GM23338 (cell line): ENCODE results near the gene ARHGEF37. TPM values are rescaled to one million over a fixed set of nuclear protein-coding genes. Genes with fewer than 3 reads are reported as not detected.
A peak's percentile ranks its signal among the peaks of the same experiment; 100 is the strongest.

Source experiments
- ATAC-seq: fragments of 200-7000 bp; cut with Tn5 transposase; 3 replicates; pipeline ENCODE4 v1.9.1; 2020
- DNase-seq: peaks from one replicate; pipeline ENCODE4 v3.0.0-alpha.2; 2015; ENCODE audit warnings: low spot score
- H2AFZ ChIP-seq: fragments of 200-600 bp; sonication (generic); 2 replicates; pipeline ENCODE4 v1.8.0; 2016; ENCODE audit warnings: antibody characterized with exemption, mild to moderate bottlenecking, moderate library complexity
- H3F3A ChIP-seq: fragments of 200-600 bp; sonication (generic); replicated peaks from 2 replicates; pipeline ENCODE4 v1.8.0; 2017; ENCODE audit warnings: antibody characterized with exemption, mixed run types, low read depth
- H3K27ac ChIP-seq: fragments of 200-600 bp; sonication (generic); 2 replicates; pipeline ENCODE4 v1.6.1; 2016; ENCODE audit warnings: low read depth
- H3K27me3 ChIP-seq: fragments of 200-600 bp; sonication (generic); 2 replicates; pipeline ENCODE4 v1.8.0; 2016; ENCODE audit warnings: mild to moderate bottlenecking, mixed run types, moderate library complexity; ENCODE audit not compliant: insufficient read depth
- H3K36me3 ChIP-seq: fragments of 200-600 bp; sonication (generic); 2 replicates; pipeline ENCODE4 v1.8.0; 2016; ENCODE audit warnings: mild to moderate bottlenecking; ENCODE audit not compliant: insufficient read depth
- H3K4me1 ChIP-seq: fragments of 200-600 bp; sonication (generic); 2 replicates; pipeline ENCODE4 v1.8.0; 2016; ENCODE audit warnings: mild to moderate bottlenecking, moderate library complexity; ENCODE audit not compliant: insufficient read depth
- H3K4me2 ChIP-seq: fragments of 200-600 bp; sonication (generic); 2 replicates; pipeline ENCODE4 v1.7.1; 2017; ENCODE audit warnings: mixed run types
- H3K4me3 ChIP-seq: fragments of 200-600 bp; sonication (generic); 2 replicates; pipeline ENCODE4 v1.6.1; 2016; ENCODE audit warnings: mixed run types
- H3K79me2 ChIP-seq: fragments of 200-600 bp; sonication (generic); replicated peaks from 2 replicates; pipeline ENCODE4 v1.8.0; 2017; ENCODE audit warnings: mild to moderate bottlenecking; ENCODE audit not compliant: insufficient read depth
- H3K9me2 ChIP-seq: fragments of 200-600 bp; sonication (generic); 2 replicates; pipeline ENCODE4 v1.8.0; 2017; ENCODE audit not compliant: insufficient read depth
- H4K20me1 ChIP-seq: fragments of 200-600 bp; sonication (generic); replicated peaks from 2 replicates; pipeline ENCODE4 v1.8.0; 2017; ENCODE audit warnings: mild to moderate bottlenecking; ENCODE audit not compliant: insufficient read depth
- H3K27ac Mint-ChIP-seq: 2 replicates; pipeline ENCODE4 v1.8.0; 2020; ENCODE audit warnings: inconsistent platforms, mild to moderate bottlenecking, moderate library complexity, mixed read lengths
- H3K27me3 Mint-ChIP-seq: 3 replicates; pipeline ENCODE4 v1.8.0; 2022; ENCODE audit warnings: low read depth, mild to moderate bottlenecking, moderate library complexity, mixed read lengths, inconsistent platforms; ENCODE audit not compliant: insufficient read depth, poor library complexity
- H3K36me3 Mint-ChIP-seq: 3 replicates; pipeline ENCODE4 v1.8.0; 2021; ENCODE audit warnings: low read depth, mild to moderate bottlenecking, inconsistent platforms, moderate library complexity, mixed read lengths
- H3K4me1 Mint-ChIP-seq: 3 replicates; pipeline ENCODE4 v1.8.0; 2020; ENCODE audit warnings: mild to moderate bottlenecking, inconsistent platforms, mixed read lengths
- H3K4me3 Mint-ChIP-seq: 3 replicates; pipeline ENCODE4 v1.8.0; 2021; ENCODE audit warnings: moderate library complexity, mild to moderate bottlenecking, inconsistent platforms, mixed read lengths
- H3K9me3 Mint-ChIP-seq: 3 replicates; pipeline ENCODE4 v1.8.0; 2020; ENCODE audit warnings: moderate library complexity, mild to moderate bottlenecking, inconsistent platforms, mixed read lengths
- CREB1 ChIP-seq: fragments of 250-450 bp; sonication (Bioruptor Pico); IDR thresholded peaks from 2 replicates; pipeline ENCODE4 v1.5.0; 2020; ENCODE audit warnings: low read depth, mild to moderate bottlenecking, moderate library complexity
- CTCF ChIP-seq, 2 experiments: fragments of 200-600 bp in 1 of 2; sonication (generic) in 1 of 2; conservative IDR thresholded peaks; 2 replicates each; pipeline versions ENCODE4 v1.5.1 to v1.6.1; 2016 to 2017; ENCODE audit warnings: antibody characterized with exemption in 2 of 2, low read depth in 2 of 2, mild to moderate bottlenecking in 2 of 2, moderate library complexity in 1 of 2
- EZH2 ChIP-seq: fragments of 200-600 bp; sonication (generic); IDR thresholded peaks from one replicate; pipeline ENCODE4 v1.8.0; 2017; ENCODE audit warnings: antibody characterized with exemption, mild to moderate bottlenecking, low read depth; ENCODE audit not compliant: unreplicated experiment
- EZH2phosphoT487 ChIP-seq: fragments of 200-600 bp; sonication (generic); IDR thresholded peaks from one replicate; pipeline ENCODE4 v1.8.1; 2018; ENCODE audit warnings: antibody characterized with exemption; ENCODE audit not compliant: unreplicated experiment
- JUNB ChIP-seq: IDR thresholded peaks from one replicate; pipeline ENCODE4 v1.6.1; 2016; ENCODE audit warnings: antibody characterized with exemption; ENCODE audit not compliant: unreplicated experiment
- STAT1 ChIP-seq: IDR thresholded peaks from one replicate; pipeline ENCODE4 v1.6.1; 2016; ENCODE audit warnings: antibody characterized with exemption; ENCODE audit not compliant: unreplicated experiment
- ZNF114 ChIP-seq: fragments of 250-450 bp; sonication (Bioruptor Pico); IDR thresholded peaks from 2 replicates; pipeline ENCODE4 v1.5.0; 2020; ENCODE audit warnings: mild to moderate bottlenecking, moderate library complexity
- ZNF462 ChIP-seq: fragments of 250-450 bp; sonication (Bioruptor Pico); IDR thresholded peaks from 2 replicates; pipeline ENCODE4 v1.5.0; 2020; ENCODE audit warnings: mild to moderate bottlenecking, moderate library complexity
- polyA plus RNA-seq: library from polyadenylated mRNA; unstranded; fragments of >200 nt; fragmentation: Nextera tagmentation; extraction: Ambion mirVana; gene quantifications from 2 replicates; pipeline ENCODE4 v1.2.1, GENCODE V29; 2016
- total RNA-seq: library from RNA; depleted of rRNA; stranded (reverse); fragments of >200 nt; shearing (Covaris generic); gene quantifications from 2 replicates; pipeline ENCODE4 v1.2.3, GENCODE V29; 2014
- TF ChIP-seq, protein P1 (sequence below): IDR thresholded peaks from 2 replicates; pipeline ENCODE4 v1.6.1; 2016; ENCODE audit warnings: antibody characterized with exemption
- TF ChIP-seq, protein P2 (sequence below): IDR thresholded peaks from one replicate; pipeline ENCODE4 v1.6.1; 2018; ENCODE audit warnings: antibody characterized with exemption; ENCODE audit not compliant: unreplicated experiment

Gene ARHGEF37
- total and polyA plus RNA-seq, 2 experiments from 2014 or later = 0.14 to 0.79 TPM

- TF ChIP-seq, protein P1, sequence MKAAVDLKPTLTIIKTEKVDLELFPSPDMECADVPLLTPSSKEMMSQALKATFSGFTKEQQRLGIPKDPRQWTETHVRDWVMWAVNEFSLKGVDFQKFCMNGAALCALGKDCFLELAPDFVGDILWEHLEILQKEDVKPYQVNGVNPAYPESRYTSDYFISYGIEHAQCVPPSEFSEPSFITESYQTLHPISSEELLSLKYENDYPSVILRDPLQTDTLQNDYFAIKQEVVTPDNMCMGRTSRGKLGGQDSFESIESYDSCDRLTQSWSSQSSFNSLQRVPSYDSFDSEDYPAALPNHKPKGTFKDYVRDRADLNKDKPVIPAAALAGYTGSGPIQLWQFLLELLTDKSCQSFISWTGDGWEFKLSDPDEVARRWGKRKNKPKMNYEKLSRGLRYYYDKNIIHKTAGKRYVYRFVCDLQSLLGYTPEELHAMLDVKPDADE = 0 out of 2 replicates have a peak, but pooled peaks have one; percentile 50
- TF ChIP-seq JUNB (no peak), CTCF (conservative IDR thresholded peaks at IDR 0.05; ENCODE audit: low read depth in 2 of 2) (peak; percentile 59 to 78), ZNF114 (CRISPR knock-in tag) (no peak), EZH2 (no peak), STAT1 (no peak)
Observed at GRCh38 chr5:149551227-149552037, 29.9 kb upstream of the ARHGEF37 start, which contains the start of gene CSNK1A1 (continued).

GRCh38 chr5:149552038-149552494, 29.2 kb upstream of the ARHGEF37 start:
- Histone ChIP-seq H3K4me3 (peak overlapping the region; percentile 96), H3K36me3 (peaks cover 7% of the 10 kb centered on the region; the same call in 1 of the 2 replicates), H2AFZ (no peak overlapping the region), H3K27me3 (no peaks in the 10 kb centered on the region), H4K20me1 (peaks cover 13% of the 10 kb centered on the region), H3K27ac (peak overlapping the region; percentile 91), H3F3A (0 out of 2 replicates have a peak, but pooled peaks cover 5% of the 10 kb centered on the region), H3K4me1 (peaks cover 21% of the 10 kb centered on the region), H3K4me2 (peak overlapping the region; percentile 71), H3K79me2 (peaks cover 39% of the 10 kb centered on the region), H3K9me2 (no peaks in the 10 kb centered on the region)
- Mint-ChIP-seq H3K27ac (peak overlapping the region; percentile 98), H3K4me1 (peaks cover 21% of the 10 kb centered on the region), H3K36me3 (peaks cover 37% of the 10 kb centered on the region), H3K4me3 (peak overlapping the region; percentile 97), H3K27me3 (peaks cover 7% of the 10 kb centered on the region), H3K9me3 (peaks cover 3% of the 10 kb centered on the region; the same call in 1 of the 3 replicates)
- no peak for DNase-seq
- no peak for ATAC-seq
- TF ChIP-seq EZH2phosphoT487 = no peak
- no peak for TF ChIP-seq ZNF462 (CRISPR knock-in tag)
- no peak for TF ChIP-seq CREB1 (CRISPR knock-in tag)
- TF ChIP-seq, protein P2, sequence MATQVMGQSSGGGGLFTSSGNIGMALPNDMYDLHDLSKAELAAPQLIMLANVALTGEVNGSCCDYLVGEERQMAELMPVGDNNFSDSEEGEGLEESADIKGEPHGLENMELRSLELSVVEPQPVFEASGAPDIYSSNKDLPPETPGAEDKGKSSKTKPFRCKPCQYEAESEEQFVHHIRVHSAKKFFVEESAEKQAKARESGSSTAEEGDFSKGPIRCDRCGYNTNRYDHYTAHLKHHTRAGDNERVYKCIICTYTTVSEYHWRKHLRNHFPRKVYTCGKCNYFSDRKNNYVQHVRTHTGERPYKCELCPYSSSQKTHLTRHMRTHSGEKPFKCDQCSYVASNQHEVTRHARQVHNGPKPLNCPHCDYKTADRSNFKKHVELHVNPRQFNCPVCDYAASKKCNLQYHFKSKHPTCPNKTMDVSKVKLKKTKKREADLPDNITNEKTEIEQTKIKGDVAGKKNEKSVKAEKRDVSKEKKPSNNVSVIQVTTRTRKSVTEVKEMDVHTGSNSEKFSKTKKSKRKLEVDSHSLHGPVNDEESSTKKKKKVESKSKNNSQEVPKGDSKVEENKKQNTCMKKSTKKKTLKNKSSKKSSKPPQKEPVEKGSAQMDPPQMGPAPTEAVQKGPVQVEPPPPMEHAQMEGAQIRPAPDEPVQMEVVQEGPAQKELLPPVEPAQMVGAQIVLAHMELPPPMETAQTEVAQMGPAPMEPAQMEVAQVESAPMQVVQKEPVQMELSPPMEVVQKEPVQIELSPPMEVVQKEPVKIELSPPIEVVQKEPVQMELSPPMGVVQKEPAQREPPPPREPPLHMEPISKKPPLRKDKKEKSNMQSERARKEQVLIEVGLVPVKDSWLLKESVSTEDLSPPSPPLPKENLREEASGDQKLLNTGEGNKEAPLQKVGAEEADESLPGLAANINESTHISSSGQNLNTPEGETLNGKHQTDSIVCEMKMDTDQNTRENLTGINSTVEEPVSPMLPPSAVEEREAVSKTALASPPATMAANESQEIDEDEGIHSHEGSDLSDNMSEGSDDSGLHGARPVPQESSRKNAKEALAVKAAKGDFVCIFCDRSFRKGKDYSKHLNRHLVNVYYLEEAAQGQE = no peak
